HG03565 (cell line): ENCODE results near the gene RNF213.

Experiments used
- ATAC-seq: cut with Tn5 transposase; IDR thresholded peaks from one replicate; pipeline ENCODE4 v1.9.1; 2021; ENCODE audit warnings: mild to moderate bottlenecking, moderate library complexity; ENCODE audit not compliant: unreplicated experiment

The RNF213 gene

DNA sequence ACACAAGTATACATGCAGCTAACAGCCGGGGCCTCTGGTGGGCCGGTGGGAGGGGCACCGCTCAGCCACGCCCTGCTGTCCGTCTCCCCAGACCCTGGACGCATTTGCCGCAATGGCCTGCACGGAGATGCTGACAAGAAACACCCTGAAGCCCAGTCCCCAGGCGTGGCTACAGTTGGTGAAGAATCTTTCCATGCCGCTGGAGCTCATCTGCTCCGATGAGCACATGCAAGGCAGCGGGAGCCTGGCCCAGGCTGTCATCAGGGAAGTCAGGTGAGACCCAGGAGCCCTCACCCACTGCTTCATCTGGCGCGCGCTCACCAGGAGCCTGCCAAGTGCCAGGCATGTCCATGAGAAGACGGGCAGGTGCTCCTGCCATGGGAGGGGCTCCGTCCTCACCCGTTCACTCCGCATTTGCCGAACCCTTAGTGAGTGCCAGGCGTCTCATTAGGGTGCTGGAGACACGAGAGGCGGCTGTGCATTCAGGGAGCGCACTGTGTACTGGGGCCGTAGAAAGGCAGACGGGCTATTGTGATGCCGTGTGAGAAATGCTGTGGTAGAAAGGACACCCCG, 103.0 kb downstream of the RNF213 start:
- ATAC-seq = no peak

DNA sequence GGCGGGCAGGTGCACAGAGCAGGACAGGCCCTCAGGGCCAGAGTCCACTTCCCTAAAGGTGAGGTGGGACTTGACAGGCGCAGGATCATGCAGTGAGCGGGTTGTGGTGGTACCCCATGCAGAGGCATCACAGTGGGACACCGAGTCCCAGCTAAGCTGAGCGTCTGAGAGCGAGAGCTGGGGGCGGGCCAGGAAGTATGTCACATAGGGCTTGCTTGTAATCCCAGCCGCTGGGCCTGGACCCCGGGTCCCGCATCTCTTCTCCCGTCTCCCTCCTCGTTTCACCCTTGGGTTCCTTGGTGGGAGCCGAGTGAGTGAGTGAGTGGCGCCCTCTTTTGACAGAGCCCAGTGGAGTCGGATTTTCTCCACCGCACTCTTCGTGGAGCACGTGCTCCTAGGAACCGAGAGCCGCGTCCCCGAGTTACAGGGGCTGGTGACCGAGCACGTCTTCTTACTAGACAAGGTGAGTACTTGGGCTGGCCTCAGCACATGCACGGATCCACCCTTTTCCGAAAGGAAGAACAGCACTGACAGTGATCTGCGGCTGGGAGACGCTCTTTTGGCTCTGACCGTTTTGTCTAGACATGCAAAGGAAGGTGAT, 103.5 kb downstream of the RNF213 start:
- ATAC-seq = no peak

DNA sequence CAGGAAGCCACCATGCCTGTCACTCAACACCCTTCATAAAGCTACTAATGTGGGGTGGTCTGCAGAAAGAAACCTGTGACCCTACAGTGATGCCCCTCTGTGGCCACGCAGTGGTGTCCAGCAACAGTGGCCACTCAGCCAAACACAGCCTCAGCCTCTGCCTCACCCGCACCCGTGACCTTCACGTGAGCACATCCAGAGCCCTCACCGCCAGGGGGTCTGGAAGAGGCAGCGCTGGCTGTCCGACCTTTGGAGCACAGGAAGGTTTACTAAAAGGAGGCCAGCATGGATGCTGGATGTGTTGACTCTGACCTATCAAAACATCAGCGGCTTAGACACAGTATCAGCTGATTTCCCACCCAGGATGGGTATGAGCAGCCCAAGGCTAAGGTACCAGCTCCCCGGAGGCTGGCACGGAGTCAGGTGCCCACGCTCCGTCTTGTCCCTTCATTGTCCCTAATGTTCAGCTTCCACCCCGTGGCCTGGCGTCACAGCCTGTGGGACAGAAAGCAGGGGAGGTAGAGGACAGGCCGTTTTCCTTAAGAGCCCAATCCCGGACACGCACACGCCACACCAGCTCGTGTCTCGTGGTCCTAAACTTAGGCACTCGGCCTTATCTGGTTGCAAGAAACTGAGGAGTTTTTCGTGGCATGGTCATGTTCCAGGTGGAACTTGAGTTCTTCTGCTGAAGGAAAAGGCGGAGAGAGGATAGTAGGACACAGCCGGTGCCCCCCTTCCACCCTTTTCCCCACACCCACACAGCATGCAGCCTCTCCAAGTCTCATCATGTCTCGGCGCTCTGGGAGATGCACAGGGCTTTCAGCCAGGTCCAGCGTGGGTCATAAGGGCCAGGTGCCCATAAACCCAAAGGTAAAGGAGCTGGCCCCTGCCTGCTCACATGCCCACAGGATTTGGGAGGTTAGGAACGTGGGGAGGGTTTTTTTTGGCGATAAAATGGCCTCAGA, 104.6 kb downstream of the RNF213 start:
- ATAC-seq = no peak

DNA sequence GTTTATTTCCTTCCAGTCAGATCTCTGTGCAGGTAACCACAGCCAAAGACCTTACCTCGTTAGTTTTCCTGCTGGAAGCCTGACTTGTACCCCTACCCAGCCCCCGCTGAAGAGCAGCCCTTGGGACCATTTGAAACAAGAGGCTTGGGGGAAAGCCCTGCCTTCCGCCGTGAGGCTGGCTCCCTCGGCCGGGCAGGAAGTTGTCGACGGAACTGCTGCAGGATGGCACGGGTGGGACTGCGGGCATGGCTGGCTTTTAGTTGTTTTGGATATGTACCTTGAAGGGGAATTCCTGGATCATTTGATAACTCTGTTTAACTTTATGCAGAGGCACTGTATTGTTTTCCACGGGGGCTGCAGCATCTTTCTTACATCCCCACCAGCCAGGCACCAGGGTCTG, 105.3 kb downstream of the RNF213 start:
- no peak for ATAC-seq

DNA sequence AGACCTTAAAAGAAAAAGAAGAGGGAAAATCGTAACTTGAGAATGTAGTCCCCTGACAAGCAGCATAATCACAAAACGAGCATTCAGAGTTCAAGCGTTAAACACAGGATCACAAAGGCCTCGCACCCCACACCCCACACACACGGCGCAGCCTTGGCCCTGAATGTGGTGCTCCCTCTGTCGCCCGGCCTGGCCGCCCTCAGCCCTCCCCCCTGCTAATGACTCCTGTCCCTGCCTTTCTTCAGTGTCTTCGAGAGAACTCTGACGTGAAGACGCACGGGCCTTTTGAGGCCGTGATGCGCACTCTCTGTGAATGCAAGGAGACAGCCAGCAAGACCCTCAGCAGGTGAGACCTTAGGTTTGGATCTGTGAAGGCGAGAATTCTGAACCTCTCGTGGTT, 106.9 kb downstream of the RNF213 start:
- ATAC-seq = no peak

DNA sequence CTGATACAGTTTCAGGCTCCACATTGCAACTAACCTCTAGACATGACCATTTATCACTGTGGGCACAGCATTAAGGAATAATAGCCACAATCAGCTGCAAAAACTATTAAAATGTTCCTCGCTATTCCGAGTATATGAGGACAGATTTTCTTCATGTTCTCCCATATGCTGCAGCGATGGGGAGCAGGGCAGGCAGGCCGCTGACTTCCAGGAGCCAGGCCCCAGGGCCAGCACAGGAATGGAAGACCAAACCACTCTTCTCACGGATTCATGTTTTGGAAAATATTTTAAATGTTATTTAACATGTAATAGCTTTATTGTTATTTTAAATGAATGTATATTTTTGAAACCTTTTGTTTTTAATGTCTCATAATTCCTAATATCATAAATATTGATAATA, 110.5 kb downstream of the RNF213 start:
- no peak for ATAC-seq

DNA sequence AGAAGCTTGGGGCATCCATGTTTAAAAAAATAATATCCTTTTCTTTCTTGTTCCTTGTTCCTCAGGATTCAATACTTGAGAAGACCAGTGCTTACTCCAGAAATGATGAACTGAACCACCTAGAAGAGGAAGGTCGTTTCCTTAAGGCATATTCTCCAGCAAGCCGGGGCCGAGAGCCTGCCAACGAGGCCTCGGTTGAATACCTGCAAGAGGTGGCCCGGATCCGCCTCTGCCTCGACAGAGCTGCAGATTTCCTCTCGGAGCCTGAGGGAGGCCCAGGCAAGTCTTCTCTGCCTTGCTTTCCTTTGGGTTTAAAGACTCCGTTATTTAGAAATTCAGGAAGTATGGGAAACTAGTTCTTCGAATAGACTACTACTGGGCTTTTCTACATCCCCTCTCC, 111.8 kb downstream of the RNF213 start:
- no peak for ATAC-seq

DNA sequence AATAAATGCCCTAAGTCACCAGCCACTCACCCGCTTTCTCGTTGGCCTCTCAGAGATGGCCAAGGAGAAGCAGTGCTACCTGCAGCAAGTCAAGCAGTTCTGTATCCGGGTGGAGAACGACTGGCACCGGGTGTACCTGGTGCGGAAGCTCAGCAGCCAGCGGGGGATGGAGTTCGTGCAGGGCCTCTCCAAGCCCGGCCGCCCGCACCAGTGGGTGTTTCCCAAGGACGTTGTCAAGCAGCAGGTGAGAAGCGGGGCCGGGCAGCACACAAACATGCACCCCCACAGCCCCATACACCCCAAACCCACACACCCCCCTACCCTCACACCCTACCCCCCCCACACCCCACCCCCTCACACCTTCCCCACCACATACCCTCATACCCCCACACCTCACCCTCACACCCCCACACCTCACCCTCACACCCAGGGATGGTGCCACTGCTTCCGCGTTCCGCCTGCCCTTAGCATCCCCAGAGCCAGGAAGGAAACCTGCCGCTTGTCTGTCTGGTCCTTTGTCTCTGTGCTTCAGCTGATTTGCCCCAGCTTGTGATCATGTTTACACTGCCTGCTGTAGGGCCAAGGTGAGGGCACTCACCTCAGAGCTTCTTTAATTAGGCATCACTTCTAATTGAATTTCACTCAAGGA, 112.4 kb downstream of the RNF213 start:
- ATAC-seq = no peak

DNA sequence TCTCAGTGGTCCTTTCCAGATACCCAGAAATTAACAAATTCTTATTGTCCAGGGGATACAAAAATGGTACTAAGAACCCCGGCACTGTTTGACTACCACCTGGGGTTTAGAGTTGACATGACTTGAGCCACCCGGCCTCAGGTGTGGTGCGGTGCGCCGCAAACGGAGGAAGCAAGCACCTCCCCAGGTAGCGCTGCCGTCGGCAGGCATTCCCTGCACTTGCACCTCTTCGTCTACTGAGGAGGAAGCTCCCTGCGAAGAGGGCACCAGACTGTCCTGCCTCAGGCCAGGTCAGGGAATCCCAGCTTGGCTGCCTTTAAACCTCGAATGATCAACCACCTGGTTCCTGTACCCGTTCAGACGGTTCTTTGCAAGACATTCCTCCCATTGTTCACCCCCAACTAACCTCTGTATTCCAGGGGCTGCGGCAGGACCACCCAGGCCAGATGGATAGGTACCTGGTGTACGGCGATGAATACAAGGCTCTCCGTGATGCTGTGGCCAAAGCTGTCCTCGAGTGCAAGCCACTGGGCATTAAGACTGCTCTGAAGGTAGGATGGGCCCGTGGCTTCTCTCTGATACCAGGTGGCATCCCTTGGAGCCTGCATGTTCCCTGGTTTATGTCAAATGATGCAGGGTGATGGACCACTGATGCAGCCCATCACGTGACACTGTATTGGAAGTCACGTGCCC, 113.5 kb downstream of the RNF213 start:
- ATAC-seq = no peak

DNA sequence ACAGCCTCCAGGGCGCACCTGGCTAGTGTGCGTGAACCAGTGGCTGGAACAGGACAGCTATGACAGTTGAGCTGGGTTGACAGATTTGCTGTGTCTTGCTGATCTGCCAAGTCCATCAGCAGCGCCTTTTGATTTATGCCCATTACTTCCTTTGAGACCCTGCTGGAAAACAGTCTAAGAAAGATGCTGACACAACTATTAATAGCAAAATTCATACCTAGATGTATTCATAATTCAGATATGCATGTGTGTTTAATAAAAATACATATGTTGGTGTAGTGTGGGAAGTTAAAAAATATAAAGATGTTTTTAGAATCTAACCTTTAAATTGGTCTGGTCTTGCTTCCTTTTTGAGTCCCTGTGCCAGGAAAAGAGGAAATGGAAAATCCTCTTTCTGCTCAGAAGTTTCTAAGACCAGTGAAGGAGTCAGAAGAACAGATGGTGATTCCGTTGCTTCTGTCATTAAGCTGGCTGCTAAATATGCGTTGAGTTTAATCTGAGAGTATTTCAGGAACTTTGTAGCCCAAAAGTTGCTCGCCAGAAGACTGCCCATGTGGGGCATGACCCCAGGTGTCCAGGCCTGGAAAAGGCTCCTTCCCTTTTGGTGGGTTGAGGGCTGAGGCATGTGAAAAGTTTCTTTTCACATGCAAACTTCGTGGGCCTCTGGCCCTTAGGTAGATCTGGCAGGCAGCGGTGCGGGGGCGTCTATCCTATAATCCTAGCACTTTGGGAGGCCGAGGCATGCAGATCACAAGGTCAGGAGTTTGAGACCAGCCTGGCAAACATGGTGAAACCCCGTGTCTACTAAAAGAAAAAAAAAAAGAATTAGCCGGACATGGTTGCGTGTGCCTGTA, 114.3 kb downstream of the RNF213 start:
- no peak for ATAC-seq

DNA sequence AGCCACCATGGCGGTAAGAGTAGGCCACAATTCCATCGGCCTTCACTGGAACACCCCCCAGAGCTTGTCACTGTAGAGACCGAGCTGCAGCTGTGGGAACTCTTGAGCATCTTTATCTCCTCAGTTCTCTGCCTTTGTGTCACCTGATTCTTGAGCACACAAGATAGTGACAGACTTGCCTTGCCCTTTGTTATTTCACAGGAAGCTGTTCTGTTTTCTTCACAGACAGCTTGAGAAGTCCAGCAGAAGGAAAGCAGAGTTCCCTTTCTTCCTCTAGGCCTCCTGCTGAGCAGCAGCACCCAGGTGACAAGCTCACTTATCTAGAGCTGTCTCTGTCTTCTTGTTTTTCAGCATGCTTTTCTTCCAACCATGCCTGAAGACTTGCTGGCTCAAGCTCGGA, 115.9 kb downstream of the RNF213 start:
- ATAC-seq = no peak

DNA sequence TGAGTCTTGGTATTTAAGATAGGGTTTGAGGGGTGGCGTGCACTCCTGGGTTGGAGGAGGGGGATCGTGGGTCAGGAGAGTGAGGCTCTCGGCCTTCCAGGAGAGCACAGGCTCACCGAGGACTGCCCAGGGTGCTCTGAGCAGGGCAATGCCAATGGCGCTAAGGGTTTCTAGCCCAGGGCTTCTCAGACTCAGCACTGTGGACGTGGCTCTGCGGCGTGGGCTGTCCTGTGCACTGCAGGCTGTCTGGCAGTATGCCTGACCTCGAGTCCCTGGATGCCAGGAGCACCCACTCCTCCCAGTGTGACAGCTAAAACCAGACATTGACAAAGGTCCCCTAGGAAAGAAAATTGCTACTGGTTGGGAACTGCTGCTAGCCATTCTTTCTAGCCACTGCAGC, 117.1 kb downstream of the RNF213 start:
- no peak for ATAC-seq

DNA sequence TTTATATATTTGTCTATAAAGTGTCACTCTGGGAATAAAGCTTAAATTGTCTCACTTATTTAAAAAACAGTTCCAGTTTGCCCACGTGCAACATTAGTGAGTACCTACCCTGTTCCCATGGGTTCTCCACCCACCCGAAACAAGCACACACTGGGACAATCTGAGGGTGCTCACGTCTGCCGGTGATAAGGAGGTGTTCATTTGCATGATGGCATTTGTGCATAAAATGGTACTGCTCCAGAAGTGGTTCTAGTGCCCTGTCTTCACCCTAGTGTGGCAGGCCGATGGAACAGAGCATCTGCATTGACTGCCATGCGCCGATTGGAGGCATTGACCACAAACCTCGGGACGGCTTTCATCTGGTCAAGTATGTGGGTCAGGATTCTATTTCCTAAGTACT, 118.7 kb downstream of the RNF213 start:
- no peak for ATAC-seq

DNA sequence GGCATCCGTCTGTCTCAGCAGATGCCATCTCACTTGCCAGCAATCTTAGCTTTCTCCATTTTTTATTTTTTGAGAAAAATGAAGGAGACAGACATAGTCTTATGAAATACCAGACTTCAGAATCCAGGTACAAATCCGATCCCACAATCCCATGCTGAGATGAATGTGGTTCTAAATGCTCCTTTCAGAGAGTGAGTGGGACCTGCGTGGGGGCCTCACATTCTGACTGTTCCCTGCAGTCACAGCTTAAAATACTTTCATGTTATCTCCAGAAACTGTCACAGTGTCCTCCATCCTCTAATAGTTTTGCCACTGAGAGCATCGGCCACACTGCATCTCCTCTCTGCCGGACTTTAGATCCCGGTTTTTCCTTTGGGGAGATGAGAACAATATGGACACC, 119.4 kb downstream of the RNF213 start:
- no peak for ATAC-seq

DNA sequence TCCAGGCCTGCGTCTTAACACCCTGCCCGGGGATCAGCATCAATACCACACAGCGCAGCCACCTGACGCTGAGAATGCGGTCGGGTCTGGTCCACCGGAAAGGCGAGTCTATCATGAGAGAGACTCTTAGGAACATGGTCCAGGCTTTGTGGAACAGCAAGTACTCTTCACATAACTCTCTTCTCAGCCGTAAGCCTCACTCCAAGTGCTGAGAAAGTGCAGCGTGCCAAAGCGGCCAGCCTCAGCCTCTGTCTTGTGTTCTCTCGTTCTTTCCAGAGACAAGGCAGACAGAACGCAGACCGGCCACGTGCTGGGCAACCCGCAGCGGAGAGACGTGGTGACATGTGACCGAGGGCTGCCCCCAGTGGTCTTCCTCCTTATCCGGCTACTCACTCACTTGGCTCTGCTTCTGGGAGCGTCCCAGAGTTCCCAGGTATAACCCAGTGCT, 119.9 kb downstream of the RNF213 start:
- ATAC-seq = no peak

DNA sequence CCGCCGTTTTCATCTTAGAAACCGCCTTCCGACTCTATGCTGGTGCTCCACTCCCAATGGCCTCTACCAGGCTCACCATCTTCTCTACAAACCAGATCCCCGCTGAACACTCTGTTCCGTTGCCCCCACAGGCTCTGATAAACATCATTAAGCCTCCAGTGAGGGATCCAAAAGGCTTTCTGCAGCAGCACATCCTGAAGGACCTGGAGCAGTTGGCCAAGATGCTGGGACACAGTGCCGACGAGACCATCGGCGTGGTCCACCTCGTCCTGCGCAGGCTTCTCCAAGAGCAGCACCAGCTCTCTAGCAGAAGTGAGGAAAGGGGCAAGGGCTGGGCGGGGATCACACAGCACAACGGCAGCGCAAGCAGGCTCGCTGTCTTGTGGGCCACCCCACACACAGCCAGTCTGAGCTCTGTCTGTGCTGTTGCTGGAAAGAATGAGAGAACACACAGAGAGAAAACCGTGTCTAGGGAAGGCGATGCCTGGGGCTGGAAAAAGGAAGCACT, 120.8 kb downstream of the RNF213 start:
- no peak for ATAC-seq

DNA sequence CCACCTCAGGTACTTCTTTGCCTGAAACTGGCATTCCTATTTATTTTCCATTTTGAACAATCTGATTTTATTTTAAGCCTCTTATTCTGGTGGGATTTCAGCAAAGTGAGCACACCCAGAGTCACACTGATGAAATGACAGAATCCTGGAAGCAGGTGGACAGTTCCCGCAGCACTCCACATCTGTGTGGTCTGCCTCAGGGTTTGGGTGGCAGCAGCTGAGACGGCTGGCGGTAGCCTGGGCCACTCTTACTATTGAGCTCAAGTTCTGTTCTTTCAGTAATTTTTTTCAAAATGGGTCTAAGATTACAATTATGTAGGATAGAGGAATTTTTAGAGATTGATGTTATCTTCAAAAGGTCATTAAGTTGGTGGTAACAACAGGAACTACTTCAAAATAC, 121.8 kb downstream of the RNF213 start:
- no peak for ATAC-seq

DNA sequence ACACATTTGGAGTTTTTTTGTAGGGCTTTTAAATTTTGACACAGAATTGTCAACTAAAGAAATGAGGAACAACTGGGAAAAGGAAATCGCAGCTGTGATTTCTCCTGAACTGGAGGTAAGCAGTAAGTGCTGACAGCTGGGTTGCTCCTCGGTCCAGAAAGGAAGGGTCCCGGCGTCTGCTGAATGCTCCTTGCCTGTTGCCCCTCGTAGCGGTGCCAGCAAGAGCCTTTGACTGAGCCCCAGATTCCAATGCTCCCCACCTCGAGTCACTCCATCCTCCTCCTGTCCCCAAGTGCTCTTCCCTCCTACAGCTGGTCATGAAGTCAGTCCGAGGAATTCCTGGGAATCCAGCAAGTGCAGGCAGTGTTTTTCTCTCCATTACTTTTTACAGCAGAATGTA, 122.3 kb downstream of the RNF213 start:
- no peak for ATAC-seq

DNA sequence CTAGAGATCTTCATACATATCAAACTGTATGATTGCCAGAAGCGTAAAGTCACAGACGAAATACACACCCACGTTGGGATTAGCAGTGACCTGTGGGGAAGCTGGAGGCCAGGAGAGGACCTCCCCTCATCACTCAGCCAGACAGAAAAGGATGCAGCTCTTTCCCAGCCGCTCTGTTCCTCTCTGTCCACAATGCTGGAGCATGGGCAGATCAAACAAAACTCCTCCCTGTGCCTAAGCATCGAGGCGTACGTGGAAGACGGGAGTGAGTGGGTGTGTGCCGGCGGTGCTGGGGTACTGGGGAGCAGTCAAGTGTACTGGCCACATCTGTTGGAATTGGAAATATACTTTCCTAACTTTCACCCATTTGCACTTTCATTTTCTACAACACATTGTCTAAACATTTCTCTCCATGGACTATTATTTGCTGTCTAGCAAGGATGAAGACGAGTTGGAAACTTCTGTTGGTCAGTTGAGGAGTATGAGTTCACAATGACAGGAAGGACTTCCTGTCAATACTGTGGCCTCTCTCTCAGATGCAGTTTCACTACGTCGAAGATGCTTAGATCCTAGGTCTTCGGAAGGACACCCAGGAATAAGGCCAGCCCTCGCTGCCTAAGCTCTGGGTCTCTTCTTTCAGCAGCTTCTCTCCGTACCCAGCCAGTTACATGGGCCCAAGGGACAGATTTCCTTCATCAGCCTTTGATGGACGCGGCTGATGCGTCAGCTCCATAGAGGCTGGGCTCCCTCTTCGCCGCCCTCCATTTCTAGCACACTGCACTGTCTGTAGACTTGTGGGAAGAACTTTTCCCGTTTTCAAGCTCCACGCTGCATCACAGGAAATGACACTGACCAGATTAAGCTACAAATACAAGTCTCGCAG, 123.7 kb downstream of the RNF213 start:
- no peak for ATAC-seq
